Subcutaneous abdominal adipose tissue (tissue), 5 donors: ENCODE data around the gene ZWILCH.

Source experiments
- H3K27ac ChIP-seq: one replicate; pipeline ENCODE4 v1.7.0; 2013; ENCODE audit warnings: low read depth, mild to moderate bottlenecking, inconsistent platforms, low read length, moderate library complexity
- H3K27me3 ChIP-seq, 5 donors: one replicate each; pipeline ENCODE4 v1.7.0; 2013; ENCODE audit warnings: low read length in 5 of 5, inconsistent platforms in 1 of 5; ENCODE audit not compliant: control insufficient read depth in 5 of 5, insufficient read depth in 4 of 5
- H3K36me3 ChIP-seq, 5 donors: one replicate each; pipeline ENCODE4 v1.7.0; 2013; ENCODE audit warnings: low read length in 5 of 5; ENCODE audit not compliant: control insufficient read depth in 5 of 5, insufficient read depth in 5 of 5
- H3K4me1 ChIP-seq, 5 donors: one replicate each; pipeline ENCODE4 v1.7.0; 2013; ENCODE audit warnings: low read length in 5 of 5, mild to moderate bottlenecking in 3 of 5, moderate library complexity in 1 of 5; ENCODE audit not compliant: control insufficient read depth in 5 of 5, insufficient read depth in 5 of 5
- H3K4me3 ChIP-seq, 5 donors: one replicate each; pipeline ENCODE4 v1.7.0; 2013; ENCODE audit warnings: low read length in 5 of 5, low read depth in 1 of 5
- H3K9ac ChIP-seq, 5 donors: one replicate each; pipeline ENCODE4 v1.7.0; 2013; ENCODE audit warnings: low read length in 5 of 5, mild to moderate bottlenecking in 4 of 5, moderate library complexity in 3 of 5
- H3K9me3 ChIP-seq, 5 donors: one replicate each; pipeline ENCODE4 v1.7.0; 2013; ENCODE audit warnings: low read length in 5 of 5; ENCODE audit not compliant: control insufficient read depth in 5 of 5
- donor health status: healthy.
- donor health status: healthy.
- donor health status: healthy.
- donor health status: healthy.
- donor health status: healthy.

ZWILCH gene

DNA sequence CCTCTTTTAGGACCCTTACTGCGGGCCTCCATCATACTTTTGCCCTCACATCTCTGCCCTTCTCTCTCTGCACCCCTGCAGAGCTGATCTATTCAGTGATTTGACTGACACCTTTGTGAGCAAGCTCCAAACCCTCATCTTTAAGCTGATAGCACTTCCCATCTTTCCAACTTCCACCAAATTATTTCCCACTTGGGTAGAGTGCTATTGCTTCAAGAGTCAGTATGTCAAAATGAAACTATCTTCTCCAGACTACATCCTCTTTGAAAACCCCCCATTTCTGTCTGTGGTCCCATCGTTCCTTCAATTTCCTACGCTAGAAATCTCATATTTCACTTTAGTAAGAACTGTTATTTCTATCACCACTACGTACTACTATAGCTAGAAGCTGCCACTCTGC lies 19.7 kb downstream of the ZWILCH start:
- Histone ChIP-seq H3K9ac (no peak overlapping the region), H3K4me3 (no peak overlapping the region), H3K4me1 (no peaks in the 10 kb centered on the region), H3K9me3 (no peaks in the 10 kb centered on the region), H3K36me3 (peaks cover 0 to 19% (median 4%) of the 10 kb centered on the region in 5 donors), H3K27me3 (no peaks in the 10 kb centered on the region), H3K27ac (no peak overlapping the region)

DNA sequence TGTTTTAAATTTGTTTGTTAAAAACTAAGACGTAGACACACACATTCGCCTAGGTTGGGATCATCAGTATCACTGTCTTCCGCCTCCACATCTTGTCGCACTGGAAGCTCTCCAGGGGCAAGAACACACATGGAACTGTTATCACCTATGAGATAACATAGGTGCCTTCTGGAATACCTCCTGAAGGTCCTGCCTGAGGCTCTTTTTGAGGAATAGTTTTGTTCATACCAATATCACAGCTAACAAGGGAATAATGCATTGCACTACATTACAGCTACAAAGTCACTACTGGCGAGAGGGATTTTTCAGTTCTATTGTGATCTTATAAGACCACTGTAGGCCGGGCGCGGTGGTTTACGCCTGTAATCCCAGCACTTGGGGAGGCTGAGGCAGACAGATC lies 29.9 kb downstream of the ZWILCH start:
- no peak overlapping the region for H3K4me3 ChIP-seq
- no peaks in the 10 kb centered on the region for H3K4me1 ChIP-seq
- no peak overlapping the region for H3K9ac ChIP-seq
- no peaks in the 10 kb centered on the region for H3K27me3 ChIP-seq
- no peaks in the 10 kb centered on the region for H3K9me3 ChIP-seq
- peaks cover 2 to 19% (median 7%) of the 10 kb centered on the region in 5 donors for H3K36me3 ChIP-seq
- no peak overlapping the region for H3K27ac ChIP-seq

DNA sequence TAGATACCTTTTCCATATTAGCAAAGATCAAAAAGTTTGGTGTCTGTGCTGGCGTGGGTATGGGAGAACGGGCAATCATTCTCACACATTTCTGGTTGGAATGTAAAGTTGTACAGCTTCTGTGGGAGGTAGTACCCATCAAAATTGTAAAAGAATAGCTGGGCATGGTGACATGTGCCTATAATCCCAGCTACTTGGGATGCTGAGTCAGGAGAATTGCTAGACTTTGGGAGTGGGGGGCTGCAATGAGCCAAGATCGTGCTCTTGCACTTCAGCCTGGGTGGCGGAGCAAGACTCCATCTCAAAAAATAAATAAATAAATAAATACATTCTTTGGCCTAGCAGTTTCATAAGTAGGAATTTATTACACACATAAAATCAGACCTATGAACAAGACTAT lies 37.8 kb downstream of the ZWILCH start:
- Histone ChIP-seq H3K4me1 (no peaks in the 10 kb centered on the region), H3K9ac (no peak overlapping the region), H3K36me3 (peaks cover 2 to 15% (median 4%) of the 10 kb centered on the region in 5 donors), H3K4me3 (no peak overlapping the region), H3K27ac (no peak overlapping the region), H3K27me3 (no peaks in the 10 kb centered on the region), H3K9me3 (no peaks in the 10 kb centered on the region)

DNA sequence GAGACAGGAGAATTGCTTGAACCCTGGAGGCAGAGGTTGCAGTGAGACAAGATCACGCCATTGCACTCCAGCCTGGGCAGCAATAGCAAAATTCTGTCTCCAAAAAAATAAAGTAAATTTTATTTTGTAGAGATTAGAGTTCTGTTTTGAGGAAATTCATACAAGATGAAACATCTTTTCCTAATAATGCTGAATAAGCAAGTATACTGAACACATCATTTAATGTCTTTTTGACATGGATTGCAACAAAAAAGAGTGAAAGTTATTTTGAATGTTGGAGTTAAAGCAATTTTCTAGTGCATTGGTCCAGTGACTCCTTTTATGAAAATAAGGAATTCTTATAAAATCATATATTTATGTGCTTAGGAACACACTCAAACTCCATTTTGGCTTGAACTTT lies 40.1 kb downstream of the ZWILCH start:
- H3K9ac ChIP-seq = no peak overlapping the region
- no peaks in the 10 kb centered on the region for H3K27me3 ChIP-seq
- H3K4me1 ChIP-seq = no peaks in the 10 kb centered on the region
- H3K27ac ChIP-seq = no peak overlapping the region
- H3K4me3 ChIP-seq = no peak overlapping the region
- no peaks in the 10 kb centered on the region for H3K9me3 ChIP-seq
- H3K36me3 ChIP-seq = peaks cover 0 to 3% (median 3%) of the 10 kb centered on the region in 5 donors

DNA sequence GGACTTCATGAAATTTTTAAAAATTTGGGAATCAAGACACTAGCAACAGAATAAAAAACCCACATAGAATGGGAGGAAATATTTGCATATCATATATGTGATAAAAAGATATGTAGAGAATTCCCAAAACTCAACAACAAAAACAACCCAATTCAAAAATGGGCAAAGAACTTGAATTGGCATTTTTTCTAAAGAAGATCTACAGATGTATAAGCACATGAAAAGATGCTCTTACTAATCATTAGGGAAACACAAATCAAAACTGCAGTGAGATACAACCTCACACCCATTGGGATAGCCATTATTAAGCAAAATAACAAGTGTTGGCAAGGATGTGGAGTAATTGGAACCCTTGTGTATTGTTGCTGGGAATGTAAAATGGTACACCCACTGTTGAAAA lies 50.6 kb downstream of the ZWILCH start:
- no peak overlapping the region for H3K9ac ChIP-seq
- H3K4me1 ChIP-seq = no peaks in the 10 kb centered on the region
- peaks cover 0 to 6% (median 0%) of the 10 kb centered on the region in 5 donors for H3K9me3 ChIP-seq
- H3K36me3 ChIP-seq = no peaks in the 10 kb centered on the region
- no peaks in the 10 kb centered on the region for H3K27me3 ChIP-seq
- H3K27ac ChIP-seq = no peak overlapping the region
- H3K4me3 ChIP-seq = no peak overlapping the region

DNA sequence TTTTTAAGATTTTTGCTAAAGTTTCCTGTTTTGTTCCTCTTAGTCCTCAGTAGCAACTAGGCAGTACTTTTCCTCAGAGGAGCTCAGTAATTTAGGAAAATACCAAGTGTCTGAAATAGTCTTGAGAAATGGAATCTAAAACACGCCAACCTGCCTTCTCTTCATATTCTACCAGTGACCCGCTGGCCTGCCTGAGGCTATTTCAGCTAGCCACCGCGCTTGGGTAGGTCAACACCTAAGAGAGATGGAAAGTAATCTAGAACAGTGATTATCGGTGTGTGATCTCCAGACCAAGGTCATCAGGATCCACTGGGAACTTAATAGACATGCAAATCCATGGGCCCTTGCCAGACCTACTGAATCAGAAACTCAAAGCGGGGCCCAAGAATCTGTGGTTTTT lies 53.1 kb downstream of the ZWILCH start:
- H3K36me3 ChIP-seq = no peaks in the 10 kb centered on the region
- no peaks in the 10 kb centered on the region for H3K4me1 ChIP-seq

DNA sequence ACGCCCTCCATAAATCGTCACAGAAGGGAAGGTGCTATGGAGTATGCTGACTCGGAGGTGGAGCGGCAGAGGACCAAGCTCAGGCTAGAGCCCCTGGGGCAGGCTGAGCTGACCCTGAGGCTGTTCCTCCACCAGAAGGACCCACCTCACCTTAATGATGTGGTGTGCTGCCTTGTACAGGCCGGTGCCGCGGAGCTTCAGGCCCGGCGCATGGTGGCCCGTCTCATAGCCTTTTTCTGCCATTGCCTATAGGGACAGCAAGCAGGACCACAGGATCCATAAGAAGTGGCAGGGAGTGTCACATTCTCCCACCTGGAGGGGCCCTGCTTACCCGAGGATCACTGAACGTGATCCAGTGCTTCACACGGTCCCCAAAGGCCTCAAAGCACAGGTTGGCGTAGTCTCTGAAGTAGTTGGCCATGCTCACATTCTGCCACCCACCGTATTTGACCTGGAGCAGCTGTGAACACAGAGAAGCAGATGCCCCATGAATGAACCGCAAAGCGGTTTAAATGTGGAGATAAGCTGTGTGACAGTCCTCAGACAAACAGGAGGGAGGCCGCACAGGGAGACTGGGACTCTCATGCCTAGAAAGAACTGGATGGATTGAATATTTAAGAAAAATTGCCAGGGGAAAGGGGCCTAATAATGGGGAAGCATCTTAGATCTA lies 55.9 kb downstream of the ZWILCH start:
- H3K36me3 ChIP-seq = no peaks in the 10 kb centered on the region
- peaks cover 0 to 2% (median 0%) of the 10 kb centered on the region in 5 donors for H3K9me3 ChIP-seq
- no peak overlapping the region for H3K9ac ChIP-seq
- H3K4me3 ChIP-seq = no peak overlapping the region
- H3K4me1 ChIP-seq = no peaks in the 10 kb centered on the region
- H3K27me3 ChIP-seq = no peaks in the 10 kb centered on the region
- no peak overlapping the region for H3K27ac ChIP-seq

More for the DNA sequence above, 53.1 kb downstream of the ZWILCH start:
- Histone ChIP-seq H3K27me3 (no peaks in the 10 kb centered on the region), H3K9me3 (peaks cover 0 to 6% (median 0%) of the 10 kb centered on the region in 5 donors), H3K9ac (no peak overlapping the region), H3K4me3 (no peak overlapping the region), H3K27ac (no peak overlapping the region)

DNA sequence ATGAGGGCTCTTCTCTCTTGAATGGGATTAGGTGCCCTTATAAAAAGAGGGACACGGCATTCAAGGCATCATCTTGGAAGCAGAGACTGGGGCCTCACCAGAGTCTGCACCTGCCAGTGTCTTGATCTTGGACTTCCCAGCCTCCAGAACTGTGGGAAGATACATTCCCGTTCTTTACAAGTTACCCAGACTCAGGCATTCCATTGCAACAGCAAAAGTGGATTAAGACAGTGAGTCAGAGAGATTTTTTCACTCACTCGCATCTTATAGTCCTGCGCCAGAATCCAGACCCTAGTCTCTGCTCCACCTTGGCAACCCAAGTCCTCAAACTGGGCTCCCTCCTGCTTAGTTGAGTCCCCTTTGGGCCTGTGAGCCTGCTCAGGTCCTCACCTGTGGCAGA lies 58.0 kb downstream of the ZWILCH start:
- no peak overlapping the region for H3K4me3 ChIP-seq
- no peaks in the 10 kb centered on the region for H3K27me3 ChIP-seq
- H3K9me3 ChIP-seq = no peaks in the 10 kb centered on the region
- H3K36me3 ChIP-seq = no peaks in the 10 kb centered on the region
- H3K27ac ChIP-seq = no peak overlapping the region
- peaks cover 0 to 6% (median 3%) of the 10 kb centered on the region in 5 donors for H3K4me1 ChIP-seq
- no peak overlapping the region for H3K9ac ChIP-seq

DNA sequence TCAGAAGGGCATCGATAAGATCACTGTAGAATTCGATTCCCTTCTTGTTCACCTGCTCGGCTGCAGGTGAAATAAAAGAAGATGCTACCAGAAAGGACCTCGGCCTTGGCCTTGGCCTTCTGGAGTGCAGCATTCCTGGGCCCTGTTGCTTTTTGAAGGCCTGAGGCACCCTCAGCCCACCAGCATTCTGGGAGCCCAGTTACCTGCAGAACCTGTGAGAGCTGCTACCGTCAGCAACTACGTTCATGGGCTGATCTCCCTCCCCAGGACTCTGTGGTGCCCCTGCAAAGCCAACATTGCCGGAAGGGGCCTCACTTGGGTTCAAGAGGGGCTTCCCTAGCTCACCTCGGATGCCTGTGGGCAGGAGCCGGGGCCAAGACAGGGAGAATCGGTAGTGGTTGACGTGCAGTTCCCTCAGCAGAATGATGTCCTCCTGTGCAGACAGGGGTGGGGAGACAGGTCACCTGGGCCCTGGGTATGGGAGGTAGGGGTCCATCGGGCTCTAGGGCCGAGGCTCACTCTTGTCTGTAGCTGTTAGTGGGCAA lies 58.5 kb downstream of the ZWILCH start:
- Histone ChIP-seq H3K9ac (no peak overlapping the region), H3K27me3 (no peaks in the 10 kb centered on the region), H3K4me3 (no peak overlapping the region), H3K9me3 (no peaks in the 10 kb centered on the region), H3K4me1 (peaks cover 0 to 6% (median 3%) of the 10 kb centered on the region in 5 donors), H3K27ac (no peak overlapping the region), H3K36me3 (no peaks in the 10 kb centered on the region)

DNA sequence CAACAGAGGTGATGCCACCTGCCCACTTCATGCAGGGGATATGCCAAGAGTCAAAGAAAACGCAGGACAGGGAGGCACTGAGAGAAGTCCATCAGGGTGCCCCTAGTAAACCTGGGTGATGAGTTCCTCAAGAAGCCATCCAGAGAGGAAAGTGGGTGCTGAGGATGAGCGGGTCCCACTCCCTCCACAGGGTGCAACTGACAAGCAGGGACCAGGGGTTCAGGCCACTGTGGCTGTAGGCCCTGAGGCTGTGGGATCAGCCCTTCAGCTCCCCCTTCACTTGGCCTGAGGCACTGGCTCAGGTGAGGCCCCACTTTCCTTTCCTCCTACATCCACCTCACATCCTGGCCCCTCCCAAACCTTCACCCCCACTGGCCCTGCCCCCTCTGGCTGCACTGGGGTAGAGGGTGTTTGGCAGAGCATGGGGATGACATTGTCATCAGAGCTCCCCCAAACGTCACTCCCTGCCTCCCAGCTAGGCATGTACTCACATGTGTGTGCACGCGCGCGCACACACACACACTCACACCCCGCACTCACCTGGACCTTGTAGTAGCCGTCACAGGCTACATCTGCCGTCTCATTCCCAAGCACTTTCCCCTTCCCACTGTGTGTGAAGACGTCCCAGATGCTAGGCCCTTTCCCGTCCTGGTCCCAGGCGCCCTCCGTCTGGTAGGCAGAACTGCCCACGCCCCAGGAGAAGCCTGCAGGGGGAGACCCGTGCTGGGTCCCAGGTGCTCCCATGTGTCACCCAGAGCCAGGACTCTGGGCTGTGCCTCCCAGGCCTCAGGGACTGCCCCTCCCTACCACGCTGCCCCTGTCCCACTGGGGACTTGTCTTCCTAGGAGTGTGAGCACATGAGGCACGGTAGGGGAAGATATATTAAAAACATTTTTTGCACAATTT lies 59.3 kb downstream of the ZWILCH start:
- peaks cover 0 to 6% (median 3%) of the 10 kb centered on the region in 5 donors for H3K4me1 ChIP-seq
- H3K27ac ChIP-seq = no peak overlapping the region
- no peaks in the 10 kb centered on the region for H3K36me3 ChIP-seq
- H3K9ac ChIP-seq = no peak overlapping the region
- no peaks in the 10 kb centered on the region for H3K27me3 ChIP-seq
- no peaks in the 10 kb centered on the region for H3K9me3 ChIP-seq
- no peak overlapping the region for H3K4me3 ChIP-seq
